Caco-2 (cell line): ENCODE measurements around the gene ANKRD13A. TPM values are rescaled to one million over a fixed set of nuclear protein-coding genes. Genes with fewer than 3 reads are reported as not detected.
A peak's percentile ranks its signal among the peaks of the same experiment; 100 is the strongest.

Source experiments
- BruUV-seq: library from RNA; stranded (reverse); fragments of 400-500 nt; replicated peaks from 2 replicates; lab custom pipeline; 2021; lab: Mats Ljungman, UMichigan
- CTCF ChIA-PET: fragments of 300-600 bp; sonication (Branson Sonifier 250); formaldehyde crosslinking; loops from one replicate; lab custom pipeline; 2022; ENCODE audit warnings: antibody characterized with exemption; lab: Charles Lee
- POLR2A ChIA-PET: fragments of 300-600 bp; sonication (Branson Sonifier 250); formaldehyde crosslinking; loops from one replicate; lab custom pipeline; 2022; ENCODE audit warnings: antibody characterized with exemption; lab: Charles Lee
- DNase-seq, 2 experiments: peaks; one replicate each; pipeline versions ENCODE4 v3.0.0 to v3.0.0-alpha.2; 2020 to 2022
- H3K27me3 ChIP-seq: replicated peaks from 2 replicates; pipeline ENCODE4 v1.6.0; 2011; ENCODE audit warnings: low read length; ENCODE audit not compliant: control insufficient read depth, insufficient read depth
- H3K36me3 ChIP-seq: 2 replicates; pipeline ENCODE4 v1.5.1; 2011; ENCODE audit warnings: low read length; ENCODE audit not compliant: control insufficient read depth, insufficient read depth
- H3K4me1 ChIP-seq: fragments of 250-450 bp; sonication (Bioruptor Pico); 2 replicates; pipeline ENCODE4 v1.5.1; 2020; ENCODE audit warnings: mild to moderate bottlenecking
- H3K4me3 ChIP-seq: 2 replicates; pipeline ENCODE4 v1.5.1; 2011; ENCODE audit warnings: low read depth, mild to moderate bottlenecking, control low read depth, low read length
- H3K9me3 ChIP-seq: fragments of 250-450 bp; sonication (Bioruptor Pico); 2 replicates; pipeline ENCODE4 v1.5.1; 2020; ENCODE audit warnings: mild to moderate bottlenecking, moderate library complexity
- H3K27ac Mint-ChIP-seq: one replicate; pipeline ENCODE4 v1.8.0; 2022; ENCODE audit warnings: mixed read lengths; ENCODE audit not compliant: unreplicated experiment
- H3K27me3 Mint-ChIP-seq: one replicate; pipeline ENCODE4 v1.8.0; 2022; ENCODE audit warnings: mixed read lengths; ENCODE audit not compliant: insufficient read depth, unreplicated experiment
- H3K36me3 Mint-ChIP-seq: one replicate; pipeline ENCODE4 v1.8.0; 2022; ENCODE audit warnings: mild to moderate bottlenecking, mixed read lengths; ENCODE audit not compliant: insufficient read depth, unreplicated experiment
- H3K4me1 Mint-ChIP-seq: one replicate; pipeline ENCODE4 v1.8.0; 2022; ENCODE audit warnings: low read depth, mixed read lengths; ENCODE audit not compliant: unreplicated experiment
- H3K4me3 Mint-ChIP-seq: one replicate; pipeline ENCODE4 v1.8.0; 2022; ENCODE audit warnings: mild to moderate bottlenecking, moderate library complexity, mixed read lengths; ENCODE audit not compliant: unreplicated experiment
- H3K9me3 Mint-ChIP-seq: one replicate; pipeline ENCODE4 v1.8.0; 2022; ENCODE audit warnings: mixed read lengths; ENCODE audit not compliant: unreplicated experiment
- intact Hi-C: fragments of 100-400 bp; cut with micrococcal nuclease; formaldehyde crosslinking; loops from one replicate; pipeline ENCODE4 v1.10.0; 2022; ENCODE audit not compliant: unreplicated experiment
- total RNA-seq: library from RNA; stranded (reverse); gene quantifications from 2 replicates; pipeline ENCODE4 v1.2.3, GENCODE V29; 2022
- TF ChIP-seq, protein P1 (sequence below), 2 experiments: fragments of 200-600 bp in 1 of 2; IDR thresholded peaks; 1 replicate in 1 of 2; 2 replicates in 1 of 2; pipeline versions ENCODE4 v1.5.1 to v1.8.0; 2011 to 2022; ENCODE audit warnings: antibody characterized with exemption in 1 of 2, control low read depth in 1 of 2, inconsistent platforms in 1 of 2, low read depth in 1 of 2, low read length in 1 of 2, mild to moderate bottlenecking in 1 of 2, moderate library complexity in 1 of 2; ENCODE audit not compliant: insufficient read depth in 1 of 2, severe bottlenecking in 1 of 2, unreplicated experiment in 1 of 2

ANKRD13A gene
- total RNA-seq, 1 experiment from 2014 or later: 42.2 TPM

DNA sequence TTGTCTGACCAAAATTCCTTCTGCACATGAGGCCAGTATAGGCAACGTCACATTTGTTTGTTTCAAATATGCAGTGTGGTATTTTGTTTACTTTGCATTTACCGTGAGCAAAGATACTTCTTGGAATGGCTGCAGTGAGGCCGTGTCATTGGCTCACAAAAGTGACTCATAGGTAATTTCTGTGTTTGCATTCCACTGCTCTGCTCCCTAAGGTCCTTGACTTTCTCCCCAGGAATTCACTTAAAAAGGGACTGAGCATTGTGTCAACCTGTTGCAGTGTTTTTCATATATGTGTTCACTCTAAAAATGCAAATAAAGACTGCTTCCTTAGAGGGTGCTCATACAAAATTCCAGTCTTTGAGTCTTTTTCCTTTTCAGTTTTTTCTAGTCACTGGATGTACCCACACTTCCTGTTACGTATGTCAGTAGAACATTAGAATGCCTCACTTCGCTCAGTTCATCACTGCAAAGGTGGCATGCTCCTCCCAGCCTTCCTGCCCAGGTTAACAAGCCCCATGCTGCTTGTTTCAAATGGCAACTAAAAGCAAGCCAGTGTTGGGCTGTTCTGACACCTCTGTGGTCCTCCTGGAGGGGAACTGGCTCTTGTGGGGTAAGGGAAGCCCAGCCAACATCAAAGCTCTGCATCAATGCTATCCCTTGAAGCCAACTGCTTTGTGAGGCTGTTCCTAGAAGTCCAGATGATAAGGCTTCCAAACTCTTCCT, 40.0 kb downstream of the ANKRD13A start:
- H3K4me3 Mint-ChIP-seq: peak overlapping the region; percentile 78

DNA sequence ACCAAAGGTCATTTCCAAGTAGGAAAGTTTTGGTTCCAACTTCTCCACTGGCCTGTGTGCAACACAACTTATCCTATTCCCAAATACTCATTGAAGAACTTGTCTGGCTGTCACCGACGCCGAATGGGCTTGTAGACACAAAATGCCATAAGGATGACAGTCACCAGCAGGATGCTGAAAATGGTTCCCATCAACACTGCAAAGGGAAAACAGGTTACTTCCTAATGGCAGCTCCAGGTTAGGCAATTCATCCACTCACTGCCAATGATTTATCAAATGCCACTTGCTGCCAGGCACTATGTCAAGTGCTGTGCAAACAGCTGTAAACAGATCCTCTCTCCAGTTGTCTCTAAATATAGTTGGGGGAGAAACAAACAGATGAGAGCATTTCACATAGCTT, 43.0 kb downstream of the ANKRD13A start:
- H3K4me3 ChIP-seq: no peak overlapping the region
- no TSS peak for BruUV-seq
- no peaks in the 10 kb centered on the region for H3K27me3 ChIP-seq
- intact Hi-C loops: no loop called here
- no peaks in the 10 kb centered on the region for H3K9me3 ChIP-seq
- POLR2A ChIA-PET: no interaction called here
- Mint-ChIP-seq H3K9me3 (no peaks in the 10 kb centered on the region), H3K4me3 (no peak overlapping the region), H3K27me3 (no peaks in the 10 kb centered on the region), H3K27ac (peak overlapping the region; percentile 57), H3K4me1 (peaks cover 26% of the 10 kb centered on the region), H3K36me3 (peaks cover 27% of the 10 kb centered on the region)
- peaks cover 54% of the 10 kb centered on the region for H3K4me1 ChIP-seq
- CTCF ChIA-PET: no interaction called here
- TF ChIP-seq, protein P1, sequence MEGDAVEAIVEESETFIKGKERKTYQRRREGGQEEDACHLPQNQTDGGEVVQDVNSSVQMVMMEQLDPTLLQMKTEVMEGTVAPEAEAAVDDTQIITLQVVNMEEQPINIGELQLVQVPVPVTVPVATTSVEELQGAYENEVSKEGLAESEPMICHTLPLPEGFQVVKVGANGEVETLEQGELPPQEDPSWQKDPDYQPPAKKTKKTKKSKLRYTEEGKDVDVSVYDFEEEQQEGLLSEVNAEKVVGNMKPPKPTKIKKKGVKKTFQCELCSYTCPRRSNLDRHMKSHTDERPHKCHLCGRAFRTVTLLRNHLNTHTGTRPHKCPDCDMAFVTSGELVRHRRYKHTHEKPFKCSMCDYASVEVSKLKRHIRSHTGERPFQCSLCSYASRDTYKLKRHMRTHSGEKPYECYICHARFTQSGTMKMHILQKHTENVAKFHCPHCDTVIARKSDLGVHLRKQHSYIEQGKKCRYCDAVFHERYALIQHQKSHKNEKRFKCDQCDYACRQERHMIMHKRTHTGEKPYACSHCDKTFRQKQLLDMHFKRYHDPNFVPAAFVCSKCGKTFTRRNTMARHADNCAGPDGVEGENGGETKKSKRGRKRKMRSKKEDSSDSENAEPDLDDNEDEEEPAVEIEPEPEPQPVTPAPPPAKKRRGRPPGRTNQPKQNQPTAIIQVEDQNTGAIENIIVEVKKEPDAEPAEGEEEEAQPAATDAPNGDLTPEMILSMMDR (IDR thresholded peaks at IDR 0.05; ENCODE audit: insufficient read depth in 1 of 2, low read depth in 1 of 2, low read length in 1 of 2, severe bottlenecking in 1 of 2, unreplicated experiment in 1 of 2): no peak
- no peak for DNase-seq
- H3K36me3 ChIP-seq: peaks cover 4% of the 10 kb centered on the region

More for the DNA sequence above, 40.0 kb downstream of the ANKRD13A start:
- Mint-ChIP-seq H3K27me3 (no peaks in the 10 kb centered on the region), H3K4me1 (peaks cover 32% of the 10 kb centered on the region), H3K9me3 (no peaks in the 10 kb centered on the region), H3K27ac (peak overlapping the region; percentile 100), H3K36me3 (peaks cover 44% of the 10 kb centered on the region)
- peak; percentile 85 to 86 for DNase-seq
- TF ChIP-seq, protein P1 (IDR thresholded peaks at IDR 0.05; ENCODE audit: insufficient read depth in 1 of 2, low read depth in 1 of 2, low read length in 1 of 2, severe bottlenecking in 1 of 2, unreplicated experiment in 1 of 2): no peak
- CTCF ChIA-PET: interaction anchor here (0.7 kb wide), 1 partner anchor 85 kb away, joined by 3 read pairs; no protein-coding TSS in a partner anchor
- peaks cover 5% of the 10 kb centered on the region for H3K36me3 ChIP-seq
- POLR2A ChIA-PET: interaction anchor here (0.5 to 1.2 kb wide), 2 partner anchors 243 to 429 kb away, joined by 3 read pairs; partner anchors contain the start of gene GPN3
- BruUV-seq: TSS peak; percentile 93
- peaks cover 47% of the 10 kb centered on the region for H3K4me1 ChIP-seq
- no peaks in the 10 kb centered on the region for H3K27me3 ChIP-seq
- H3K4me3 ChIP-seq: no peak overlapping the region
- H3K9me3 ChIP-seq: no peaks in the 10 kb centered on the region
- intact Hi-C loops: loop anchor here (5.0 kb wide), 1 partner anchor 42 kb away; the partner anchor contains the start of genes ANKRD13A and GIT2

DNA sequence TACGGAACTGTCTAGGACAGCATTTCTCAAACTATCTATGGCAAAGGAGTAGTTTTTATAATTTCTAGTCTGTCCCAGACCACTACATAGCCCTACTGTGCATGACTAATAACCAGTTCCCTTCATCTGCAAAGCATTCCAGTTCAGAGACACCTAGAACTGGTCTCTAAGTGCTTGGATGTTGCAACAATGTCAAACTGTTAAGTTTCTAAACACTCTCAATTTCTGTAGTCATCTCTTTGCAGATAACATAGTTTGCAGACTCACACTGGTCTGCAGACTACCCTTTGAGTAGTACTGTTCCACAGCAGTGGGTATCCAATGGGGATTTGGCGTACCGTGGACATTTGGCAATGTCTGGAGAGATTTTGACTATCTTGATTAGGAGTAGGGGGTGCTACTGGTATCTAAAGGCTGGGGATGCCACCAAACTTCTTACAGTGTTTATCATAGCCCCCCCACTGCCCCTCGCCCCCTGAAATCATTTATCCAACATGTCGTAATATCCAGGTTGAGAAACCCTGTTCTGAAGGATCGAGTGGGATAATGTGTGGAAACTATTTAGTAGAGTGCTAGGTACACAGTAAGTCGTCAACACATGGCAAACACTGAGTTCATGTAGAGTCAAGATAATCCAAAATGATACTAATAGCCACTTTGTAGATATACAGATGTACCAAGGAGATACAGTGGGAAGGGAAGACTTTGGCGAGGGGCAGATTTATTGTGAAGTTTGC, 47.4 kb downstream of the ANKRD13A start:
- peaks cover 29% of the 10 kb centered on the region for H3K4me1 ChIP-seq
- no peaks in the 10 kb centered on the region for H3K27me3 ChIP-seq
- H3K27ac Mint-ChIP-seq: no peak overlapping the region
- H3K27me3 Mint-ChIP-seq: no peaks in the 10 kb centered on the region
- peaks cover 21% of the 10 kb centered on the region for H3K36me3 Mint-ChIP-seq
- H3K9me3 Mint-ChIP-seq: no peaks in the 10 kb centered on the region
- intact Hi-C loops: loop anchor here (5.0 kb wide), 1 partner anchor 46 kb away; no protein-coding TSS in a partner anchor
- H3K36me3 ChIP-seq: no peaks in the 10 kb centered on the region; the same call in 1 of the 2 replicates
- peak overlapping the region; percentile 82 for H3K4me3 Mint-ChIP-seq
- H3K4me1 Mint-ChIP-seq: peaks cover 15% of the 10 kb centered on the region
- BruUV-seq: no TSS peak
- no peaks in the 10 kb centered on the region for H3K9me3 ChIP-seq
- POLR2A ChIA-PET: interaction anchor here (0.6 kb wide), 1 partner anchor 8 kb away, joined by 6 read pairs; no protein-coding TSS in a partner anchor
- TF ChIP-seq, protein P1 (IDR thresholded peaks at IDR 0.05; ENCODE audit: insufficient read depth in 1 of 2, low read depth in 1 of 2, low read length in 1 of 2, severe bottlenecking in 1 of 2, unreplicated experiment in 1 of 2): no peak
- no peak overlapping the region for H3K4me3 ChIP-seq
- DNase-seq: no peak
- CTCF ChIA-PET: no interaction called here
